Measurements from ENCODE around the gene IL21R.
A peak's percentile ranks its signal among the peaks of the same experiment; 100 is the strongest.
"Not testable (repeated sequence)": the region's sequence is repeated elsewhere in the genome, so short reads cannot be mapped to it uniquely, and the experiment has no call there.

IL21R gene

DNA sequence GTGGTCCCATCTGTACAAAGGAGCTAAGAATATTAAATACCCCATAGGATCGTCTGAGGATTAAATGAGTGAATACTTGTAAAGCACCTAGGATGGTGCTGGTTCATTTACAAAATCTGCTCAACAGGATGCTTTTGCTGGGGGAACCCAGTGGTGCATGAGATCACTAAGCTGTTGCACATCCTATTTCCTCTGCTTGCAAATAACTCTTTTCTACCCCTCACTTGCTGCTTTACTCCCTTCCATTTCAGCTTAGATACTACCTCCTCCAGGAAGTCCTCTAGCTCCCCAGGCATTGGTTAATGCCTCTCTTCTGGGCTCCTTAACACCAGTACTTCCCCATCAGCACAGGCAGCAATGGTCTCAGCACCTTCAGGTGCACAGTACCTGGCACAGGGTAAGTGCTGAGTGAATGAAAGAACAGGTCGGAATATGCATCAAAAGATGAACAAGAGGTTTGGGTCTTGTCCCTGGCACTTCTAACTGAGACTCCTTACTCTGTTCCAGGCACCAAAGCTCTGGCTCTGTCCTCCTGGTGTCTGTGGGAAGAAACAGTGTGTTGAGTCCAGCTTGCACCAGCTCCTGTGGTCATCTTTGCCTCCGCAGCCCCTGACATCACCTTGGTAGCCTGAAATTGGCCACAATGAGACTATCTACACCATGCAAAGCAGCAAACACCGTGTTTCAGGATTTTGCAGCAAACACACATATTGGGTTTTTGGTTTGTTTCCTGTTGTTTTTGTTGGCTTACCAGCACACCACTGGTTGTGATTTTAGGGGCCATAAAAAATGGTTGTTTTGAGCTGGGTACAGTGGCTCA lies 24.1 kb upstream of the IL21R start:
- DNase-seq (ENCODE audit: low spot score): no peak

DNA sequence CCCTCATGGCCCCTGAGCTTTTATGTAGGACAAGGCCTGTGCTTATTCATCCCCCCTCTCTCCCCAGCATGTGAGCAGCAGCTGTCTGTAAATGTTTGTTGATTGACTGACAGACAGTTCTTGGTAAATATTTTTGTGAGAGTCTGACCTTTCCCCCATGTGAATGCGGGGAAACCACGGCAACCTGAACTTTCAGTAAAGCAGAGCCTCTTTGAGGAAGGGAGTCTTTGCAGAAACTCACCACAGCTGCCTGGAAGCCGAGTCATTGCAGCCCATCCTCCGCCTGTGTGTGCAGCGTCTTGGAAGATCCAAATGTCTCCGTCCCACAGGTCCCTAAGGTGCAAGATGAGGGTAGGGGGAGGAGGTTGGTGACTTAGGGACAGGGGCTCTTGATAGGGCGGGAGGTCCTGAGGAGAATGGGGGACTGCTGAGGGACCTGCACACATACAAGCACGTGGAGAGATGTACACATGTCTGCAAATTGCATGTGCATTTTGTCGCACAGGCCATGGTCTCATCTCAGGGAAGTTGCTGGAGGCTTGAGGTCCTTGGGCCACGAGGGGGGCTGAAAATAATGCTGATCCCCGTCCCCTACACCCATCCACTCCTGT lies 23.0 kb upstream of the IL21R start:
- DNase-seq (ENCODE audit: low spot score): no peak

DNA sequence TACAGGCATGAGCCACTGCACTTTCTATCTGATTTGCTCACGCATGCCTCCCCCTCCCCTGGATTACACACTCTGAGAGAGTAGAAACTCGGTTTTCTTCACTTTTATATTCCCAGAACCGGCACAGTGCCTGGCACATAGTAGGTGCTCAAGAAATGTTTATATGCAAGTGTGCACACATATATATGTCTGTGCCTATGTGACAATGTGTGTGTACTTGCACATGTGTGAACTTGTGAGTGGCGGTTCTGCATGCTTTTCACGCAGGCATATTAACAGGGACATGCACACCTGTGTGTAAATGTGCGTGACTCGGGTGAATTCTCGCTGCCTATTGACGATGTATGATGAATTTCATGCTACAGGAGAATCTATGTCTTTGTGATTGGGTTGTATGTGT lies 22.1 kb upstream of the IL21R start:
- no peak for DNase-seq (ENCODE audit: low spot score)

DNA sequence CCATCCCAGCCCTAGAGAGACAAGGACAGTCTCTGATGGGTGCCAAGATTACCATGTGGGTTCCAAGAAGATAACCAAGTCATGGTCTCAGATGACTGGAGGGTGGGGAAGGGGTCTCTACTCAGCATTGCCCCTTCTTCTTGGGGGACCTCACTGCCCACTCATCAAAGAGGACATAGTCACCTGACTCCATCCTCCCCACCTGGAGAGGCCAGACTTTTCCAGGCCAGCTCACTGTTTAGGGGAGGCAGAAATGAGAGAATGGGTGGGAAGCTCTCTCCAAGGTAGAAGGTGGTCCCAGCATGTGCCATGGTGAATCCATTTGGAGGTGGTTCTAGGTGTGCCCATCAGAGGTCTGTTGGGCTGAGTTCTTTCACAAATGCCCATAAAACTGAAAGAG lies 20.7 kb upstream of the IL21R start:
- DNase-seq (ENCODE audit: low spot score): no peak

DNA sequence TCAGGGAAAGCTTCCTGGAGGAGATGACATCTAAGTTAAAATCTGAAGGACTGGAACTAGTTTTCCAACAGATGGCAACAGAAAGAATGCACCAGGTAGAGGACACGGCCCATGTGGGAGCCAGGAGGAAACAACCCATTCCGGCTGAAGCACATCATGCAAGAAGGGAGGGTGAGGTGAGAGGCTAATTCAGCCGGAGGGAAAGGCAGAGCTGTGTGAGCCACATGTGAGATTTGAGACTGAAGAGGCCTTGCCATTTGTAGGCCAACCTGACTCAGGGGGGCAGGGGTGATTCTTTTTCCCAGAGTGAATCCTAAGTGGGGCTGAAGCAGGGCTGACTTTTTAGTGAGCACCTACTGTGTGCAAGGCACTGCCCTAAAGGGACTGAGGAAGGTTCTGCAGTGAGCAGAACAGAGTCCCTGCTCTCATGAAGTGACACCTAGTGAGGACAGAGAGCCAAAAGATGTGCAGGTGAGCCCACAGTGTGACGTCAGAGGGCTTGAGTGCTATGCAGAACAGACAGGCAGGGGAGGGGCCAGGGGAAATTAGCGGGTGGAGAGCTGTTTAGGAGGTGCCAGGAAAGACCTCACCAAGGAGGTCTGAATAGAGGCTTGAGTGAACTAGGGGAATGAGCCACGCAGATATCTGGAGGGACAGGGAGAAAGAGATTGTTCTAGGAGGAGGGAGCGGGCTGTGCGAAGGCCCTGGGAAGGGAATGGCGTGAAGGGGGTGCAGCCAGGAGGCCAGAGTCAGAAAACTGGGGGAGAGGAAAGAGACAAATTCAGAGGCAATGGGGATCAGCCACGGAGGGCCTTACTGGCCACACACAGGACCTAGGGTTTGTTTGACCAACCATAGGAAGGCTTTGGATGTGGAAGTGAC lies 19.8 kb upstream of the IL21R start:
- no peak for DNase-seq (ENCODE audit: low spot score)

DNA sequence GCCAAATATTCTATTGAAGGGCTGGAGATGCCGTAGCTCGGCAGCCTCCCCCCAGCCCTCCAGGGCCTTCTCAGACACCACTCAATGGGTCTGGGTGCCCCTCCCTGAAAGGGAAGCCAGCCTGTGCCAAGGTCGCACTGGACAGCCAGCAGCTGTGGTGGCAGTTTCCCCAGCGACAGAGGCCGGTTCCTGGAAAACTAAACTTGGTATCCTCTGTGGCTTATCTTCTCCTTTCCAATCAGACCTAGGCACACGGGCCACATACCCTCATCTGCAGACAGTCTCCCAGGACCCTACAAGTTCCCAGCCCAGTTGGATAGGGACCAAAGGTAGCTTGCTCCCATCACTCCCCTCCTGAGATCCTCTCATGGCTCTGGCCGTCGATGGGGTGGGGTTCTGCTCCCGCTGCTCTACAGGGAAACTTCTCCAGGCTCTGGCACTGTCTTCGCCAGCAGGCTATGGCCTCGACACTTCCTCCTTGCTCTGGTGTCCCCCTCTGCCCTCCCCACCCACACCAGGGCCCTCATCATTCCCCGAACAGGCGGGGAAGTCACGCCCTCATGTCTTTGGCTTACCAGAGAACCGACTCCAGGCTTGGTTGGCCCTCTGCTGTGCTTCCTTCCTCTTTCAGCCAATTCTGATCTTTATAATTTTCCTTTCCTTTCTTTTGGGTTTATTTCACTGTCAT lies 18.3 kb upstream of the IL21R start:
- no peak for DNase-seq (ENCODE audit: low spot score)

DNA sequence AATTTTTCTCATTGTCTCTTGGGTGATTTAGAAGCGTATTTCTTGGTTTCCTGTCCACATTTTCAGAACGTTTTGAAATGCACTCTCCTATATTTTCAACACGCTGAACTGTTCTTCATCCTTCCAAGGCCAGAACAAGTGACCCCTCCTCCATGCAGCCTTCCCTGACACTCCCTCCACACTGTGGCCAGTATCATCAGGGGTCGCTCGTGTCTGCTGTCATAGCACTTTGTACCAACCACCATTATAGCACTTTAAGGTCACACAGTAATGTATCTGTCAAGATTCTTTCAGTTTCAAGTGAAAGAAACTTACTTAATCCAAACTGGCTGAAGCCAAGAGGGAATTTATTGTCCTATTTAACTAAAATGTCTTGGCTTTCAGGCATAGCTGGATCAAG lies 17.5 kb upstream of the IL21R start:
- no peak for DNase-seq (ENCODE audit: low spot score)

DNA sequence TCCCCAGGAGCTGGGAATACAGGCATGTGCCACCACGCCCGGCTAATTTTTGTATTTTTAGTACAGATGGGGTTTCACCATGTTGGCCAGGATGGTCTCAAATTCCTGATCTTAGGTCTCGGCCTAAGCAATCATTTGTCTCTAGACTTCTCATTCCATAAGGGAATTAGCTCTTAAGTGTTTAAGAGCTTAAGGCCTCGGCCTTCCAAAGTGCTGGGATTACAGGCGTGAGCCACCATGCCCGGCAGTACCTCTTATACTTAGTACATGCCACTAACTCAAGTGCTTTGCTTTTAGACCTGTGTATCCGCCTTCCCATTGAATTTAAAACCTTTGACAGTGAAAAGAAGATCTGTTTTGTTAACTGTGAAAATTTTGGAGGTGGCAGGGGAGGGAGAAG lies 16.6 kb upstream of the IL21R start:
- DNase-seq (ENCODE audit: low spot score): peak; percentile 51

DNA sequence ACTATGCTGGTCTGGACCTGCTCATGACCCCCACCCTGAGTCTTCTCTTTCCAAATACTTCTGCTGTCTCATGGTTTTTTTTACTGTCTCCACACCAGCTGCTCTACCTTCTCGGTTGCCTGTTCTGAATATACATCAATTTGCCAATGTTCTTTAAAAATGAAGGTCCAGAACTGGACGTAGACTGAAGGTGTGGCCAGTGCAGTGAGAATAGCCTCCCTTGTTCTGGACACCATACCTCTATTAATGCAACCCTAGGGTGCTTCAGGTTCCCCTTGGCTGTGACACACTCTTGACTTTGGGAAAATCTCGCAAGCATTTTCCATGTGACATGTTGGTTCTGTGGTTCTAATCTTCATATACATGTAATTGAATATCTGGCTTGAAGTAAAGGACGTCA lies 15.3 kb upstream of the IL21R start:
- no peak for DNase-seq (ENCODE audit: low spot score)

DNA sequence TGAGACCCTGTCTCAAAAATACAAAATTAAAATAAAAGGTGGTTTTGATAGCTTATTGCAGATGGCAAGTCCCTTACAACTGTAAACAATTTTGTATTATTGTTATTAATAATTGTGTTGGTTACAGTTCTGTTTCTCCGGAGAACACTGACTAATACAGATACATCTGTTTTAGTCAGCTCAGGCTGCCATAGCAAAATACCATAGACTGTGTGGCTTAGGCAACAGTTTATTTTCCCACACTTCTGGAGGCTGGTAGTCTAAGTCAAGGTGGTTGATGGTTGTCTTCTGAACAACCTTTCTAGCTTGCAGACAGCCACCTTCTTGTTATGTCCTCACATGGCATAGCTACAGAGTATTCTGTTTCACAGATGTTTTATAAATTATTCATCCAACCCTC lies 14.2 kb upstream of the IL21R start:
- DNase-seq (ENCODE audit: low spot score): no peak

DNA sequence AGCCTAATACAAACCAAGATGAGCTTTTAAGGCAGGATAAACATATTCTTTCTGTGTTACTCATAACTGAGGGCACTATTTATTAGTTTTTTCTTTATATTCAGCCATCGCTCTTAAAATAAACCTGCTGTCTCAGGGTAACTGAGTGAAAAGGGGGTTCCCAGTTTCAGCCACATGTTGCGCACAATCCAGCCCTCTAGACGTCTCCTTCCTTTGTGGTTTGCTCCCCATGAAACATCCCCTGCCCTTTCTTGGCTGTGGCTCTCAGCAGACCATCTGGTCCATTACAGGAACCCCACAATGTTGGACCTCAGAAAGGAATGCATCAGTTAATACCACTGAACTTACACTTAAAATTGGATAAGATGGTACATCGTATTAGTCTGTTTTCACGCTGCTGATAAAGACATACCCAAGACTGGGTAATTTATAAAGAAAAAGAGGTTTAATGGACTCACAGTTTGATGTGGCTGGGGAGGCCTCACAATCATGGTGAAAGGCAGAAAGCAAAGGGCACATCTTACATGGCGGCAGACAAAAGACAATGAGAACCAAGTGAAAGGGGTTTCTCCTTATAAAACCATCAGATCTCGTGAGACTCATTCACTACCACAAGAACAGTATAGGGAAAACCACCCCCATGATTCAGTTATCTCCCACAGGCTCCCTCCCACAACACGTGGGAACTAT lies 12.6 kb upstream of the IL21R start:
- no peak for DNase-seq (ENCODE audit: low spot score)

DNA sequence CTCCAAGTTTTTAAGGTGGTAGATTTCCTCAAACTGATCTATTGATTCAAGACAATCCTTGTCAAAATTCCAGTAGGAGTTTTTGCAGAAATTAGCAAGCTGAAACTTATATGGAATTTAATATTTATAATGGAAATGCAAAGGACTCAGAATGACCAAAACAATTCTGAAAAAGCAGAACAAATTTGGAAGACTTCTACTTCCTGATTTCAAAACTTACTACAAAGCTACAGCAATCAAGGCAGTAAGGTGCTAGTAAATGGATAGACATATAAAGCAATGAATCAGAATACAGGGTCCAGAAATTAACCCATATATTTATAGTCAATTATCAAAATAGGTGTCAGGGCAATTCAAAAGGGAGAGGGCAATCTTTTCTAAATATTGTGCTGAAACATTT lies 11.8 kb upstream of the IL21R start:
- no peak for DNase-seq (ENCODE audit: low spot score)

DNA sequence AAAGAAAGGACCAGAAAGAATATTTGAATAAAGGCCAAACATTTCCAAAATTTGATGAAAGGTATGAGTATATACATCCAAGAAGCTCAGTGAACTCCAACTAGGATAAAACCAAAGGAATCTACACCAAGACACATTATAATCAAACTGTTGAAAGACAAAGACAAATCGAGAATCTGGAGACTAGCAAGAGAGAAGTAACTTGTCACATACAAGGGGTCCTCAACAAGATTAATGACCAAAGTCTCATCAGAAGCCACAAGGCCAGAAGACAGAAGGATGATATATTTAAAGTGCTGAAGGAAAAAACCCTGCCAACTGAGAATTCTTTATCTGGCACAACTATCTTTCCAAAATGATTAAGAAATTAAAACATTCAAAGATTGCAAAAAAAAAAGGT lies 9.3 kb upstream of the IL21R start:
- no peak for DNase-seq (ENCODE audit: low spot score)

DNA sequence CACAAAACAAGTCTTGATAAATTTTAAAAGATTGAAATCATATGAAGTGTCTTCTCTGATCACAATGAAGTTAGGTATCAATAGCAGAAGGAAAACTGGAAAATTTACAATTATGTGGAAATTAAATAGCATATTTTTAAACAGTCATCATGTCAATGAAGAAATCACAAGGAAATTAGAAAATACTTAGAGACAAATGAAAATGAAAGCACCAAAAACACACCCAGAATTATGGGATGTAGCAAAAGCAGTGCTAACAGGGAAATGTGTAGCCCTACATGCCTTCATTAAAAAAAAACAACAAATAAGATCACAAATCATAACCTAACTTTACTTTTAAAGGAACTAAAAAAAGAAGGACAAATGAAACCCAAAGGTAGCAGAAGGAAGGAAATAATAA lies 7.5 kb upstream of the IL21R start:
- no peak for DNase-seq (ENCODE audit: low spot score)

DNA sequence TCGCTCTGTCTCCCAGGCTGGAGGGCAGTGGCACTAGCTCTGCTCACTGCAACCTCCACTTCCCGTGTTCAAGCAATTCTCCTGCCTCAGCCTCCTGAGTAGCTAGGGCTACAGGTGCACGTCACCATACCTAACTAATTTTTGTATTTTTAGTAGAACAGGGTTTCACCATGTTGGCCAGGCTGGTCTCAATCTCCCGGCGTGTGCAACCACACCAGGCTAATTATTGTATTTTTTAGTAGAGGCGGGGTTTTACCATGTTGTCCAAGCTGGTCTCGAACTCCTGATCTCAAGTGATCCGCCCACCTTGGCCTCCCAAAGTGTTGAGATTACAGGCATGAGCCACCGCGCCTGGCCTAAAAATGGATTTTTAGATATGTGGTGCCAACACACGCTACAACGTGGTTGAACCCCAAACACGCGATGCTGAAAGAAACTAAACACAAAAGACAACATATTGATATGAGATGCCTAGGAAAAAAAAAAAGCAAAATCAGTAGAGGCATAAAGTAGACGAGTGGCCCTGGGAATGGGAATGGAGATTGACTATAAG lies 3.6 kb upstream of the IL21R start:
- DNase-seq (ENCODE audit: low spot score): not testable (repeated sequence)

DNA sequence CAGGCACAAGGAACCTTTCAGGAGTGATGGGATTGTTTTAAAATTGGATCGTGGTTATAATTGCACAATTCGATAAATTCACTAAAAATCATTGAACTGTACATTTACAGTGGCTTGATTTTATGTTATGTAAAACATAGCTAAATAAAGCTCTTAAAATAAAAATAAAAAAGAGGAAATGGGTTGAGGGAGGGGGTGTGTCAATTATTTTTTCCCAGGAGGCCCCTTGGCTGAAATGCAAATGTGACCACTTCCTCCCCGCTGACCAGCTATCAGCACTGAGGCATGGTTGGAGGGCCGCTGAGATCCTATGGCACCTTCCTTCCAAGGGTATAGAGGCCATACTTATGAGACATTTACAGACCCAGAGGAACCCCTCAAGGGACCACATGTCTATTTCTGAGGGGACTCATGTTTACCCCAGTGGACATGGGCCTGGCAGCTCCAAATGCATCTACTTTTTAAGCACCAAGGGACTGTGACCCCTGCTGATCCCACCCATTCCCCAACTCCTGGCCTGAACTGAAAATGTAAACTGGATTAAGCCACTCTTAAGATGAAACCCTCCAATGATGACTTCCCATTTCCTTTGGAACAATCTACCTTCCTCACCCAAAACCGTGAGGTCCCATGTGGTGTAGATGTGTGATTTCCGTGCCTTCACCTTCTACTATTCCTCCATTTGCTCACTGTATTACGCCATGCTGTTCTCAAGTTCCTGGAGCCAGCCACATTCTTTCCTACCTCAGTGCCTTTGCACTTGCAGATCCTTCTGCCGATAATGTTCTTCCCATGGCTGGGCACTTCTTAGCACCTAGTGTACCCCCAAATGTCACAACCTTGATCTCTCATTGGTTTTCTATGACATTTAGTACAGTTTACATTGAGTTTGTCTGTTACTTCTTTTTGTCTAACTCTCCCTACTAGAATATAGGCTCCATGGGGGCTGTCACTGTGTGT lies 2.8 kb upstream of the IL21R start:
- no peak for DNase-seq (ENCODE audit: low spot score)

DNA sequence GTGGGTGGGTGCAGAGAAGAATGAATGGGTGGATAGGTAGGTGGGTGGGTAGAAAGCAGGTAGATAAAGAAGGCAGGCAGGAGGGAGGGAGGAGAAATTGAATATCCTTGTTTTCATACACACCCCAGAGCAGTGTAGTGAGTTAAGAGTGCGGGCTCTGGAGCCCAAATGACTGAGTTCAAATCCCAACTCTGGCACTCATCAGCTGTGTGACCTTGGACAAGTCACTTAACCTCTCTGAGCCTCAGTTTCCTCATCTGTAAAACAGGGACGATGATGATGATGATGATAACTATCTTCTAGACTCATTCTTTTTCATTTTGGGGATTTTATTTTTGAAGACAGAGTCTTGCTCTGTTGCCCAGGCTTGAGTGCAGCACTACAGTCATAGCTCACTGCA lies 2.0 kb upstream of the IL21R start:
- no peak for DNase-seq (ENCODE audit: low spot score)

DNA sequence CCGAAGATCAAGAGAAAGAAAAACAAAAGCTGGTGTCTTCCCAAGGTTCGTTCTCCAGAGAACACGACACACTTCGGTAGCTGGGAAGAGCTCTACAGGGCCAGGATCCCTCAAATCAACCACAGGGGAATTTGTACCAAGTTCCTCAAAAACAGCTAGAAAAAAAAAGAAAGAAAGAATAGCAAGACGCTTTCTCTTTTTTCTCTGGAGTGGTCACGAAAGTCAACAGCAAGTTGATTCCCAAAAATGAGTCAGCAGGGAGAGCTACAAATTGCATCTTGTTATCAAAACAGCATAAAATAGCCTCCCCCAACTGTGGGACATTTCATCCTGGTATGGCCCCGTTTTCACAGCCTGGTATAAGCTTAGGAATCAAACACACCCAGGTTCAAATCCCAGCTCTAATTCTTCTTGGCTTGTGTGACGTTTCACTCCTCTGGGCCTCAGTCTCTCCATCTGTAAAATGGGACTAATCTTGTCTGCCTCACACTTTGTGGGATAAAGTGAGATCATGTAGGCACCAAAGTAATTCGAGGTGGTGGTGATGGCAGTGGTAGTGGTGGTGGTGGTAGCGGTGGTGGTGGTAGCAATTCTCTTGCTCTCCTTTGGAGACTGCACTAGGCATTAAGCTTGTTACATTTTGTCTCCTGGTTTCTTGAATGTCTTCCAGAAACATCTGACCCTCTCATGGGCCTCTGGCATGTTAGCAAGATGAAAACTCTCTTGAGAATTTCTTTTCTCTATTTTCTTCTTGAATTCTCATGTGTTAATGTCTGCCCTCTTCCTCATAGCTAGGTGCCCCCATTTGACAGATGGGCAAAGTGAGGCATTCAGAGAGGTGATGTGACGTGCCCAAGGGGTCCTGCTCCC lies 988 bp upstream of the IL21R start:
- DNase-seq (ENCODE audit: low spot score): no peak

DNA sequence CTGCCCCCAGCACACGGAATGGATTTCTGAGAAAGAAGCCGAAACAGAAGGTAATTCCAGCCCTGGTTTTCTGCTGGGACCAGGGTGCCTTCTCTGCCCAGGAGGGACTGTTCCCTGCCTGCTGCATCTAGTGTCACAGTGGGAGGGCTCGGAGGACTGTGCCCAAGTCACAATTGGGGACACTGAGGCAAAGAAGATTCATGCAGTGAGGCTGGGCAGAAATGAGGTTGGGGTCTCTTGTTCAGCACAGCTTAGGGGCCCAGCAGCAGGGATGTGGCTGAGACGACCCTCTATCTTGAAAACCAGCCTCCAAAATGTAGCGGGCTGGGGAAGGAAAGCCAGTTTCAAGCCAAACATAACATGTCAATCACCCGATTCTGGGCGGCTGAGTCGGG lies 592 bp downstream of the IL21R start:
- no peak for DNase-seq (ENCODE audit: low spot score)
